ENCODE results near the gene MORF4L2.

MORF4L2 gene, protein sequence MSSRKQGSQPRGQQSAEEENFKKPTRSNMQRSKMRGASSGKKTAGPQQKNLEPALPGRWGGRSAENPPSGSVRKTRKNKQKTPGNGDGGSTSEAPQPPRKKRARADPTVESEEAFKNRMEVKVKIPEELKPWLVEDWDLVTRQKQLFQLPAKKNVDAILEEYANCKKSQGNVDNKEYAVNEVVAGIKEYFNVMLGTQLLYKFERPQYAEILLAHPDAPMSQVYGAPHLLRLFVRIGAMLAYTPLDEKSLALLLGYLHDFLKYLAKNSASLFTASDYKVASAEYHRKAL

DNA sequence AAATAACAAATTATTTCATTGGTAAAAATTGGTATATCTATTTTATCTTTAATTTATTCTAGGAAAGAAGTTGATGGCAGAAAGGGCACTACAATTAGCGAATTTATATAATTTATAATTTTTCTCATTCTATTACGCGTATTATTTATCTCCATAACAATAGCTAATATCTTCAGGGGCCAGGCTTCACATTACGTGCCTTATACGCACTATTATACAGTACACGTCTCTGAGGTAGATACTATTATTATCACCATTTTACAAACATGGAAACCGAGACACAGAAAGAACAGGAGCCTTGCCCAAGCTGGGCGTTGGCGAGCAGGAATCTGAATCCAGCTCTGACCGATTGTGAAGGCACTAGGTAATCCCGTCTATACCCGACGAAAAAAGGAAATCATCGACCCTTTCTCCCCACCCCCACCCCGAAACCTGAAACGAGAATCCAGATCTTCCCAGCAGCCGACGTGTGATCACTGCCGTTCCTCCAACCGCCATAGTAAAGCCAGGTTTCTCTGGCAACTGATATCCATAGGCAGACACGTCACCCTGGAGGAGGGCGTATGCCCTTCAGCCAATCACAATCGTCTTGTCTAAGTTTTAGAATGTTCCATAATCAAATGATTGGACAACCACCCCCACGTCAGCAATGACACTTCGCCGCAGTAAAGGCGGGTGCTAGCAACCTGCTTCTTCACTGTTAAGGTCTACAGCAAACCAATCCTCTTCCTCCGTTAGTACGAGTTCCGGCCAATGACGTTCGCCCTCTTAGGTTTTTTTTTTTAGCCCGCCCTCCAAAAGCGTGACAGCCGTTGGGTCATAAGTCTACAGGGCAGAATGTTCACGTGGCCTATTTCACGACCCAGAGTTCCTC, at the start of gene MORF4L2:
Gene MORF4L2 (minus strand): TSS at position 501 of the 874 bp plus-strand sequence. CDS start 9,672 bp downstream, outside the sequence.
- peak; percentile 77 for DNase-seq

DNA sequence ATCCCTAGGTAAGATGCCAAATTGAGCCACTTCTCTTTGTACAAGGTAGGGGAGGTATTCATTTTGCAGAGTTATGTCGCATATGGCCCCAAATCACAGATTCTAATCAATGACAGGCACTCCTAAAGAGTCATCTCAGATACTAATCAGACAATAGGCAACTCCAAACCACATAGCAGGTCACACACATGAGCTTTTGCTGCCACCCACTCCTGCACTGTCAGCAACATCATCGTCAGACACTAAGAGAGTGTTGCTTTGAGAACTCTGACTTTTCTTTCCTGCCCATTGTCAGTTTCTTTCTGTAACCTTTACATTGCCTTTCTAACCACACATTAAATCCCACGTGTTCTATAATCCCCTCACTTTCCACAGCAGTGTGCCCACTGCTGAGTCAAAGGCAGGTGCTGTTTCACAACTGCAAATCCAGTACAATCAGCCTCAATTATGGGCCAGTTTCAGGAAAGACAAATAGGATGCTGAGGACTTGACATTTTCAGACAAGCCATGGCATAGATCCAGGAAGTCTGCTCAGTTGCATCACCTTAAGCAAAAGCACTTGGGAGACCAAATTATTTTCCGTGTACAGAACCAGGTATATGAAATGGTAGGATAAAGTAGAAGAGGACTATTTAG, 47.7 kb upstream of the MORF4L2 start:
- DNase-seq = no peak

DNA sequence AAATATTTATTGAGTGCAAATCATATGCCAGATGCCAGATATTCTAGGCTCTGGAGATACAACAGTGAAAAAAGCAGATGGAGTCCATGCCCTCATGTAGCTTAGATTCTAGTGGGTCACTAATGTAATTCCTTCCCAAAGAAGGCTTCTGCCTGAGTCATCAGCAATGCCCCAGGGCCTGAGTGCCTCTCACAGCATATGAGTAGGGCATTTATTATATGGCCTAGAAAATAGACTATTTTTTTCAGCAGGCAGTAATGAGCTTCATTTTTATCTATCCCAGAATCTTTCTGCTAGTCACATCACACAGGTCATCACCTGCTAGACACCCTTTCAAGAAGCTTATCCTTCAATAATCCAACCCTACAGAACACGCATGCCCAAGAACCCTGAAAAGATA, 46.5 kb upstream of the MORF4L2 start:
- DNase-seq = no peak

DNA sequence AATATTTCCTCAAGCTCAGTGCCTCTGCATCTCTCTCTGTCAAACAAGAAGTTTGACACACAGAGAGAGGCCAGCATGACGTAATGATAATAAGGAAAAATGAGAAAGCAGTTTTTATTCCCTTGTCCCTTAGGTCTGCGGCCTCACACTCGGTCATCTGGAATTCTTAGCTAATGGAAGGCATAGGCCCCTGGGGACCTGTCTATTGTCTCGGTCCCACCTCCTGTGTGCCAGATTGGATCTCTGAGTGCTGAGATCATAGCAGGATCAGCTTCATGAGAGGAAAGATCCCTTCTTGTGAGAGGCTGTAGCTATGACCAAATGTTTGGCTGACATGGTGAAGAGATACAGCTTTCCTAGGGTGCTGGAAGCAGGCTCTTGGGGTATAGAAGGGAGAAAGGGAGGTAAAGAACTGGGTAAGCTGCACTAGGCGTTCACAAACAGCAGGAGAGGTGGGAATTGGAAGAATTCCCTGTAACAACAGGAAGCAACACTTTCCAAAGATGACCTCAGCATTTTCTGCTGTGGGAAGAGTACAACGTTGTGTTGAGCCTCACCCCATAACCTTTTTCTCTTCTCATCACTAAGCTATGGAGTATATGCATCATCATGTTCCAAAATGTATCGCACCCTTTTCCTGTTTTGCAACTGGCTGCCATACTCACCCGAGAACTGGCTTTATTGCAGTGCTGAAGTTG, 44.4 kb upstream of the MORF4L2 start:
- no peak for DNase-seq

DNA sequence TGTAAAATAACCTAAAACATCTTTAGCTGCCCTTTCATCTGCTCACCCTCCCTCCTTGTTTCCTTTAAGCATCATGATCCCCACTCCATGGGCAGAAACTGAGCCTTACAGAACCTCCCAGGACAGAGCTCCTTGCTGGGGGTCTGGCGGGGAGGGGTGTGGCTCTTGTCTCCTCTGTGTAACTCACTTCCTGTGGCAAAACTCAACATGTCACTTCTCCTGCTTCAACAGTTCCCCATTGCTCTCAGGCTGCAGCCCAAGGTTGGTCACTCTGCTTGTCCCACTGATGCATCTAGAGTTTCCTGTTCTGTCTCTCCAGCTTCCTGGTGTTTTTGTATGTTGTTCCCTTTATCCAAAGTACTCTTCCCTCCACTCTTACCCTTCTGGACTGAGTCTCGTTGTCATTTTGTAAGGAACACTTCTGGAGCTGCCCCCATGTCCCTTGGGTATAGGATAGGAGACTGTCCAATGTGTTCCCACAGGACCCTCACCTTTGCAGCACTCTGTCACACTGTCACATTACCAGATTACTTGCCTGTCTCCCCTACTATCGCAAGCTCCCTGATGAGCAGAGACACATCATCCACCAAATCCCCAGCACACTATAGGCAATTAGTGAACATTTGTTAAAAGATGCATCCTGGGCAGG, 43.8 kb upstream of the MORF4L2 start:
- no peak for DNase-seq

DNA sequence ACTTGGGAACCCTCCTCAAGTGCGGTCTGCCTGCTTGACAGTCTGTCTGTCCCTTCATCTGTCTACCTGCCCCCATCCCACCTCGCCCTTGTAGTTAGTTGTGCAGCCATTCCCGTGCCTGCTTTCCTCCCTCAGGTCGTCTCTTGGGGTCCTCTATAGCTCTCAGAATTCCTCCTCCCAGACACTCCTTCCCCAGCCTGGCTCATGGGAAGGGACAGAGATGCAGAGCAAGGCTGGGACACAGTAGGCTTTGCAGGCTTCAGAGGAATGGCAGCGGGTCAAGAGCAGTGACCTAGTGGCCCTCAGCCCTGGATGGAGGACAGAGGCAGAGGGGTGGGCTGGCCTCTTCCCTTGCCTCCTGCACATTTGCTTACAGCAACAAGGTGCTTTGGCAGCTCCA, 42.5 kb upstream of the MORF4L2 start:
- DNase-seq = no peak

DNA sequence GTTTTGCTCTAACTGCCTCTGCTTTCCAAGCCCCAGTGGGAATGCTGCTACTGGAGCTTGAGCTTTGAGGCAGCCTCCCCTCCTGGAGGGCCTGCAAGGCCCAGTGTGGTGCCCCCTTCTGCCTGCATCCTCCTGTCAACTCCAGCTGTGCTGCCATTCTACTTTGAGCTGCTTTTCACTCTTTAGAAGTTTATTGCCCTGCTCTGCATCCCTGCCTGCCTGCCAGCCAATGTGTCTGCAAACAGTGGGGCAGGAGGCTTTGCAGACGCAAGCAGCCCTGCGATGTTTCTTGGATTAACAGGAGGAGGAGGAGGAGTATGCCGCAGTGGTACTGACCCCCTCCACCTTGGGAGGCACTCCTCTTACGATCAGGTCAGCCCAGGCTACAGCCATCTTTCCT, 40.6 kb upstream of the MORF4L2 start:
- no peak for DNase-seq

DNA sequence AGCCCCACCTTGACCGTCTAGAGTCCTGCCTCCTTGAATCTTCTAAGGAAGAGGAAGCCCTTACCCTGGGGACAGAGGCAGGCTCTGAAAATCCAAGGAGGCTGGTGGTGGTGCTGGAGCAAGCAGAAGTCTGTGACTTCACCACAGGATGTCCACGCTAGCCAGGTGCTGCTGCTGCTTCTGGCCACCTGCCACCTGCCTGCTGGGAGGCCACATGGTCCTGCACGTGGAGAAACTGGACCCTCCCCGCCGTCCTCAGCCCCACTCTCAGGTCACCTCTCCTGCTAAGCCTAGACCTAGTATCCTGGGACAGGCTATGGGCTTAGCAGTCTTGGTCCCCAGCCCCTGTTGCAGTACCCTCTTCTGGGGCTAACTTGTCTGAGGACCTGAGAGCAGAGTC, 40.0 kb upstream of the MORF4L2 start:
- DNase-seq = no peak

DNA sequence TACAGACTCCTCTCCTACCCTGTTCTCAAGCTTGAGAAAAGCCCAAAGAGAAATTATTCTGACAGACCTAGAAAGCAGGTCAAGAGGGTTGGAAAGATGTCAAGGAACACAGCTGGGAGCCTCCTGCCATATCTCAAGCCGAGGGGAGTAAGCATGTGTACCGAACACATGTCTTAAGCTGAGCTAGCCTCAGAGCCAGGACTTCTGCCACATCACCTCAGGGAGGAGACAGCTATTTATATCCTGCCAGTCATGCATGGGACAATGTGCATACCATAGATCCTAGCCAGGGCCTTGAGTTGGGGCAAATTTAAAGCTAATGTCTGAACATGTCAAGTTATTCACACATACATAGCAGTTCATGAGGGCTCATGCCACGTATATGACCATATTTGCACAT, 36.0 kb upstream of the MORF4L2 start:
- no peak for DNase-seq

DNA sequence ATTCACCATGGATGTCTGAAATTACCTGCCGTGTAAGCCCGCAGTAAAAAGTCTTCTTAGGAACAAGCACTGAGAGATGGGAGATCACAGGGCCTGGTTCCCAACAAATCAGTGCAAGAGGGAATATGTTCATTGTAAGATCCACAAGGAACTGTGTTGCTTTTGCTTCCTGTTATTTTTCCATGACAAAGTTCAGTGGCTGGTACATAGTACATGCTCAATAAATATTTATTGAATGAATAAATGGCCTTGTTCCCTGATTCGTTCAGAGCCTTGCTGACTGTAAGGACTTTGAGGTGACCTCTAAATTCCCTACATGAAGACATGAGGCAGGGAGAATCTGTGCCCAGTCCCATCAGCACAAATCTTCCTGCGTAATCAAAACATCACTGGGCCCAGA, 31.6 kb upstream of the MORF4L2 start:
- DNase-seq = no peak

DNA sequence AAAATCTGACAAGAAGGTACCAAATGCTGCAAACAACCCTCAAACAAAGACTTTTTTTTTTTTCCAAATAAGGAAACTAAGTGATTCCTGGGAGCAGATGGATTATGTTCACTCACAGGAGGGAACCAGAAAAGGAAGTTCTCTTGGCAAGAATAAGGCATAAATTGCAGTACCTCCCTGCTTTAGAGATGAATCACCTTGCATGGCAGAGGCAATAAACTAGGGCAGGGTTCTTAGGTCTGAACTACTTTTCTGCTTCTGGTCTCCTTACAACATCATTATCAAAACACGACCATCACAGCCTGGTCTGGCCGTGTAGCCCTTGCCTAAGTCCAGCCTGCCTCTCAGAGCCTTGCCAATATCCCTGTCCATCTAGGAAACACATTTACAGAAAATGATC, 30.5 kb upstream of the MORF4L2 start:
- no peak for DNase-seq

DNA sequence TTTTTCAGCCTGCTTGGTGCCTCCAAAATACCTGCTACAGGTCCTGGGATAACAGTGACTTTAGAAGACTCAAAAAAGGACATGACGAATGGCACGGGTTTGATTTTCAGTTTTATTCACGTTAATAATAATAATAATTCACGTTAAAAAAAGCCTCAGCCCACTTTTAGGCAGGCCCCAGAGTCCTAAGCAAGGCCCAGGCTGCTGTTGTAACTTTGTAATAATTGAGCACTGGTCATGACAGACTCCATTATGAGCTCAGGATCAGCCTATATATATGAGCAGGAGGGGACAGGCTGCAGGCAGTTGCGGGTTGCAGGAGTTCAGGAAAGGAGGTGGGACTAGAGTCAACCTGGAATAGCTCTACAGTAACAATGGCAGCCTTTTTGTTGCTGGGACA, 24.1 kb upstream of the MORF4L2 start, which contains the start of gene TMEM31:
Gene TMEM31 (plus strand): TSS at position 301 of the 400 bp plus-strand sequence. CDS start 1,350 bp downstream, outside the sequence.
- DNase-seq = no peak

DNA sequence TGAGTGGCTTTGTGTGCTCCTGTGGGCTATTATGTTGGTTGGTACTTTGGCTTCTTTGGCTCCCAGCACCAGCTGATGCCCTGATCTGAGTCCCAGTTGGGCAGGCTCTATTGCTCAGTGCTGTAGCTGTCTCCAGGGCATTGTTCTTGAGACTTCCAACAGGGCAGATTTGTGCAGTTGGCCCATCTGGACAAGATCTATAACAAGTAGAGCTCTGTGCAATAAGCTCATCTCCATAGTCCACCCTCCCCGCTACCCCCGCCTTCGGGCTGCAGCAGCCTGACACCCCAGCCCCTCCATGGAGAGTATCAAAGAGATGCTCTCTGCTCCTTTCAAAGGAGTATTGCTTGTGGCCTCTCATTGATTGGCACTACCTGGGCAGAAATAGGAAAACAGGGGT, 18.4 kb upstream of the MORF4L2 start:
- no peak for DNase-seq

DNA sequence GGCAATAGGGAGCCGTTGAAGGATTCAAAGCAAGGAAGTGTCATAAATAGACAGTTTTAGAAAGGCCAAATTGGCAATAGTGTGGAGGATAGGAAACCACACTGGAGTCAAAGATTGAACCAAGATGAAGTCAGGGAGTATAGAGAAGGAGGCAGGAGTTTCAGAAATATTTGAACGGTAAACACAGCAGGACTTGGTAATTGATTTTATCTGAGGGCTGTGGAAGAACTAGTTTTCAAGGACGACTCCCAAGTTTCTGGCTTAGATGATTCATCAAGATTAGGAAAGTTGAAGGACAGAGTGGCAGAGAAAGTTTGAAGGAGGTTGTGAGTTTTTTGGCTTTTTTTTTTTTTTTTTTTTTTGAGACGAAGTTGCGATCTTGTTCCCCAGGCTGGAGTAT, 12.7 kb upstream of the MORF4L2 start:
- no peak for DNase-seq

DNA sequence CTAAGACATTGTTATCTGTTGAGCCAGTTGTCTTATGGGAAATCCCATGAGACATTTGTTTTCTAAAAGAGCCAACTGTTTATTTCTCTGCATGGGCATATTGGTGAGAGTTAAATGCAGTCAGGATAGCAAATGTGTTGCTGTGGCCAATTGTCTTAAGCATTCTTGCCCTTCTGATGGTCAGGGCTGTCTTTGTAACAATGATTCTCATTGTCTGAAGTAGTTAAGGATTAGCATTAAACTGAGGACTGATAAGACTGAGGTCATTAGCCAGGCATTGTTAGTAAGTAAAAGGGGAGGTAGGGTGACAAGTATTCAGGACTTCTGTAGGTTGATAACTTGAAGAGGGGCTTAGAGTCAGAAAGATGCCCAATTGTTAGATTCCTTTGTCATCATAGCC, 11.2 kb upstream of the MORF4L2 start:
- no peak for DNase-seq

DNA sequence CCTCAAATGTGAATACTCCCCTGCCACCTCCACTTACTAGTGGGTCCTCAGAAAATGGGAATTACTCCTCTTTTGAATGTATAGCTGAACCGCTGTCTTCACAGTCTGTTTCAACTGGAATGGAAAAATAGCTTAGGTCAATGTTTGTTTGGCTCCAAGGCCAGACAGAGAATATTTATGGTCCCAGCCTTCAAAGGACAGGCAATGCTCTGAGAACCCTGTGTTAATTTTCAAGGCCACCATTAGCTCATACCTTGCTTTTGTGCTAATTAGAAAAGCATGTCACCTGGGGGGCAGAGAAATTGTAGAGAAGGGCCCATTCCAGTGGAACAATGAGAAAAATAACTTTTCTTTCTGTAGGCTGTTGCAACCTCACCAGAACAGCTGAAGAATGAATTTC, 4.6 kb upstream of the MORF4L2 start:
- no peak for DNase-seq

DNA sequence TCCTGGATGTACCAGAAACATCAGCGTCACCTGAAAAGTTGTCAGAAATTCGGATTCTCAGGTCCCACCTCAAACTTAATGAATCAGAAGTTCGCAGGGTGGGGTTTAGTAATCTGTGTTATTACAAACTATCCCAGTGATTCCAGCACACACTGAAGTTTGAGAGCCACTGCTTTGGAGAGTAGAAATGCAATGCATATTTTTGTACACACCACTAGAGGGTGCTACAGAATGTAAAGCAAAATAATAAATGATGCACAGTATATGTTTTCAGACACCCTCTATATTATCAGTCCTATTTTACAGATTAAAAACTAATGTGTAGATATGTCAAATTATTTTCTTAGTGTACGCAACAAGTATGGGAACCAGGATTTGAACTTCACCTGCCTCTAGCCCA, 2.4 kb upstream of the MORF4L2 start:
- no peak for DNase-seq

DNA sequence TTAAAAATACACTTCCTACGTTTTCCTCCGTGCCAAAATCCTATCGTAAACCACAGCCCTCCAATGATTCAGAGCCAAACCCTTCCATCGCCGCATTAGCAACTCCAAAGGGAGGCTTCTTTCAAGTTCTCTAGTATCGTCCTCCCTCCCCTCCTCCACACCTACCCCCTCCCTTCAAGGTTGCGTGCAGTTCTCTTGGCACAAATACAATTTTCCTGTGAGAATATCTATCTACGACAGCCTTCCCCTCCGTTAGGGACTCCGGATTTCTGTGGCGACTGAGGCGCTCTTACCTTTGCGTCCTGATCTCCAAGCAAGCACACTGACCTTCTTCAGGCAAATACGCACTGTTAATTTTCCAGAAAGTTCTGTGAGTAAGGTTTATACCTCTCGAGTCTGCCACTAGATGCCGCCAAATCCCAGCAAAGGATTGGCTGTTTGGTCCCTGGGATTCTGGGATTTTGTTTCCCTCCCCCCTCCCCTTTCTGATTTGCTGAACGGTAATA, 1.2 kb upstream of the MORF4L2 start:
- DNase-seq = peak; percentile 13

DNA sequence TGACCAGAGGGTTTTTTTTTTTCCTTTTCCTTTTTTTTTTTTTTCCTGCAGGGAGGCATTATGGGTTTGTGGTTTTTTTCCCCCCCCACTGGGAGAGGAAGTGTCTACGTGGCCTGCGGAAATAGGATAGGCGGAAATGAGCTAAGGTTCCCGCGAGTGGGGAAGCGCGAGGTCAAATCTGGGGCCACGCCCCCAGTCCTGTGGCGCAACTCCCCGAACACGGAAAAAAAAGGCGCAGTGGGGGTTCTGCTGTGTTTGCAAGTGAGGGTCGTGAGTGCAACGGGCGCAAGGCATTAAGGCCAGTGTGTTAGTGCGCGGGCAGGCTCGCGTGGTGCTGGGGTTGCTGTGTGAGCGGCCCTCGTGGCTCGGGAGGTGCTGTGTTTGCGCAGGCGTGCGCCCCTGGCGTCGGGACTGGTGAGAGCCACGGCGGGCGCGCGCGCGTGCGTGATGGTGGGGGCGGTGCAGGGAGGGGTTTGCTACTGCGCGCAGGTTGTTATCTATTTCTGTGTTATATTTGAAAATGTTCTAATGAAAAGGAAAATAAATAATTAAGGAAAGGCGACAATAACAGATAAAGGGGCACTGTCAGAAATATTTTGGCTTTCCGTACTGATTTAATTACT, 685 bp upstream of the MORF4L2 start:
- DNase-seq = peak; percentile 77

DNA sequence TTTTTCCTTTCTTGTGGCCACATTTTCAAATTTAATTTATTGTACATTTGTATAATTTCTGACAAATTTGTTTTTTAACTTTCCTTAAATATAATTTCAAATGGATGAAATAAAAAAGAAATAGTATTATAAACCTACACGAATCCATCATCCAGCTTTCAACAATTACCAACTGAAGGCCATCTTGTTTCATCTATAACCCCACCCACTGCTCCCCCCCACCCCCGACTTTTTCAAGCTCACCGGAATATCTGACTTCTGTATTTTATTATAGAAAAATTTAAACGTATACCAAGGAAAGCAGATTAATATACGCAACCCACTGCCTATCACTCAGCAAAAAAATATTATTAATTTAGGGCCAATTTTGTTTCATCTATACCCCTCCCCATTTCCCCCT, 1.1 kb downstream of the MORF4L2 start:
- no peak for DNase-seq

DNA sequence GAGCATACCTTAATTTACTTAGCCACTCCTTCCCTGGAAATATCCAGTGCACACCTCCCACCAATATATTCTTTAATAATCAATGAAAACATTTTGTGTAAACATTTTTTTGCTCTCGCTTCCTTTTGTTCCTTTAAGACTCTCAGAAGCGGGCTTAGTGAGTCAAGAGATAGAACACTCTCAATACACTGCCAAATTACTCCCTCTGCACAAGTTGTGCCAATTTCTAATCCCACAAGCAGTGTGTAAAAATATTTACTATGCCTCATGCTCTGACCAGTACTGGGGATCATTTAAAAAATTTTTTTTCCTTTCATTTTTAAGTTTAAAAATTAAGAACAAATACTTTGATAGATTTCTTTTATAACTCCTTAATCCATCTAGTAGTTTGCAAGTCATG, 5.1 kb downstream of the MORF4L2 start:
- no peak for DNase-seq

Data from NK-92 treated with Interleukin-12 subunit alpha and Interleukin-12 subunit beta, amount 100 ng/mL, for 24 hours (cell line).